ENCODE data around the gene ADAMTS9.
"Not testable (repeated sequence)": the region's sequence is repeated elsewhere in the genome, so short reads cannot be mapped to it uniquely, and the experiment has no call there.

Gene ADAMTS9

DNA sequence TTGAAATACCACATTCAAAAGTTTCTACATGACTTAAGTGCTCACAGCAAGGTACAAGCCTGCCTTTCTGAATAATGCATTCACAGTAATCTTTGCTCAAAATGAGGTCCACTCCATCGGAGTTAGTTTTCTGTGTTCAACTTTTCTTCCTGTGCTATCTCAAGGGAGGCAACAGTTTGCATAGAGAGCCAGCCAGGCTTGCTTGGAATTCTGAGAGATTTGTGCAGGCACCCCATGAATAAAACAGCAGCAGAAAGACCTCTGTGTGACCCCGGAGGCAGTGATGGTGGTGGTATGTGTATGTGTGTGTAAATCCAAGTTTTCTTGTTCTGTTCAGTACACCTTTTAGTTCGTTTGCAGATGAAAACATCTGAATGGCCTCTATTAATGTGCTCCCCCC is 124.0 kb downstream of the ADAMTS9 start:
- no peak for DNase-seq

DNA sequence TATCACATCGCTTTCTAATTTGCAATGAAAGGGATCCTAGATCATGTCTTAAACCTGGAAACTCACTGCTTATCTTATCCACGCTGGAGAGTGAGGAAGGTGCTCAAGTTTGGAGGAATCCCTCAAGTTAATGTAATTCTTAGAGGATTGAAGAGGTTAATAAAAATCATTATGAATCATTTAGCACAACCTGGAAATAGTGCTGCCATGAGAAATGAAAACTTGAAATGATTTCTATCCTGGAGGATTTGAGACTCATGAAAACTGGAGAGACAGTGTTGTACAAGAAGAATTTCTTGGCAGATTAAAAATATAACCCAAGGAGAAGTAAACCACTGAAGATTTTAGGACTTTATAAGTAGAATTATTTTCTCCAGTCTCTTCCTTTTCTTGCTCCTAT is 125.9 kb downstream of the ADAMTS9 start:
- DNase-seq, result no peak

DNA sequence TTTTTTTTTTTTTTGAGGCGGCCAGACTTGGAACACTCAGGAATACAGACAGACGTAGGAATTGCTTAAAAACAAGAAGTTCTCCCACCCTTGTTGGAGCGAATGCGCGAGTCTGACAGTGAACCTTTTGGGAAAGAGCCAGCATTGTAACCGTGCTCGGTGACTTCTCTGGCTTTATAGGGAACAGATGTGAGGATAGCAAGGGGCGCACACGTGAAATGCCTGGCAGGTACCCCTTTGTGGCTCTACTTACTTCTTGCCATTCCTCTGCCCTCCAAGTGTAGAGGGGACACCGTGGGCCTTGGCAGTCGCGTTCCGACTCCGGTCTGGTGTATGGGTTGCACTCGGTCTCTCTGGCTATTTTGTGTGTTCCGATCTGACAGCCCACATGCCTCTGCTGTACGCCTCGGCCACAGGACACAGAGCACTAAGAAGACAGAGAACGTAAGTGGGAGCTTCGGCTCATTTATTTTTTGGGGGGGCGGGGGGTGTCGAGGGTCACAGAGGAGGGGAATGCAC is 126.4 kb downstream of the ADAMTS9 start:
- DNase-seq, result no peak

DNA sequence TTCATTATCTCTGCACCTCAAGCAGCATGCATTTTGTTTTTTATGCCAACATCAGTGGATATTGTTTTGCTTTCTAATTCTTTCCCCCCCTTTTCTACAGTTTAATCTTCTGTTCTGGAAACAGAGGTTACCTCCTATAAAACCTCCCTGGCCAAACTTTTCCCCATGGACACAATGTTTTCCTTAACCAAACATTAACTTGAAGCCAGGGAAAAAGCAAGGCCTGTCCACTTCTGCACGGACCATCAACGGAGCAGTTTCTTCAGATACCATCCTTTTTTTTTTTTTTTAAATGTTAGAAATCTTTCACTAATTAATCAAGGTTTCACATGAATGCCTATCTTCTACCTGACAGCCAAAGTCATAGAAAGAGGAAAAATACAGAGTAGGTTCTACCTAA is 127.0 kb downstream of the ADAMTS9 start:
- no peak for DNase-seq

DNA sequence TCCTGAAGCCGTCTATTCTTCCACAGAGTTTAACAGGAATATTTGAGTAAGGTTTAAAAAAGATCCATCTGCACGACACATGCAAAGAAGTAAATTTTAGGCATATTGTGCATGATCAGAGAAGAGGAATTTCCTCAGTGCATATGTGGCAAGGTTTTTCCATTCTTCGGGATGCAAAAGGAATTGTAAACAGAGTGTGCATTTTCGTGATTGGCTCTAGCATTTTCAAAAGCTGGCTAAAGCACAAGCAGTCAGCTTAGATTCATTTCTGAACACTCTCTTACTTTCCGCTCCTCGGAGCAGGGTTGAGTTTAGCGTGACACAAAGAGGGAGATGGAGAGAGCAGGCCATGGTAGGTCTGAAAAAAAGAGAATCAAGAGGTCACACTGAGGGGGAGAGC is 128.2 kb downstream of the ADAMTS9 start:
- DNase-seq, result no peak

DNA sequence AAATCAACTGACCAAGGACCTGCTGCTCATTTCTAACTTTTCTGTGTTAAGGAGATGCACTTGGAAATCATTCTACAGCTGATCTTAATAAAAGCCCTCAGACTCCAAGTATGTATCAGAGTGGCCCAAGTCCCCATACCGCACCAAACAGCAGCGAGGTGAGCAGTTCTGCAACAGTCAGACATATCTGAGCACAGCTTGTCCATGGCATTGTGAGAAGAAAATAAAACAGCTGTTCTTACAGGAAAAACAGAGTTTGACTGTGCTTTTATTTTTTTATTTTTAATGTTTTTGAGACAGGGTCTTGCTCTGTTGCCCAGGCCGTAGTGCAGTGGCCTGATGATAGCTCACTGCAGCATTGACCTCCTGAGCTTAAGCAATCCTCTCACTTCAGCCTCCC is 131.8 kb downstream of the ADAMTS9 start:
- no peak for DNase-seq

DNA sequence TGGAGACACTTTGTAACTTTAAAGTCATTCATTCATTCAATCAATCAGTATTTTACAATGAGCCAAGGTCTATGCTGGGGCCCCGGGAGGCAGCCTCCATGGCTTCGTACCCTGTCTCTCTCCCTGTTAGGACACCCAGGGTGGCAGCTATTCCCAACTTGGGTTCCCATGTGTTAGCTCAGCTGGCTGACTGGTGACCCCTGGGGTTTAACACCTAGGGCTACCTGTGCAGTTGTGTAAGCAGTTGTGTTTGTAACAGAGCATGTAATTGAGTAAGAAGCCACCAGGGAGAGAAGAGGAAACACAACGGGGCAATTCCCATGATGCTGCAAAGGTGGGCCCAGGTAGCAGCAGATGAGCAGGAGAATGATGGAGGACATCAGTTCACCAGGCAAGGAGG is 132.4 kb downstream of the ADAMTS9 start:
- no peak for DNase-seq

DNA sequence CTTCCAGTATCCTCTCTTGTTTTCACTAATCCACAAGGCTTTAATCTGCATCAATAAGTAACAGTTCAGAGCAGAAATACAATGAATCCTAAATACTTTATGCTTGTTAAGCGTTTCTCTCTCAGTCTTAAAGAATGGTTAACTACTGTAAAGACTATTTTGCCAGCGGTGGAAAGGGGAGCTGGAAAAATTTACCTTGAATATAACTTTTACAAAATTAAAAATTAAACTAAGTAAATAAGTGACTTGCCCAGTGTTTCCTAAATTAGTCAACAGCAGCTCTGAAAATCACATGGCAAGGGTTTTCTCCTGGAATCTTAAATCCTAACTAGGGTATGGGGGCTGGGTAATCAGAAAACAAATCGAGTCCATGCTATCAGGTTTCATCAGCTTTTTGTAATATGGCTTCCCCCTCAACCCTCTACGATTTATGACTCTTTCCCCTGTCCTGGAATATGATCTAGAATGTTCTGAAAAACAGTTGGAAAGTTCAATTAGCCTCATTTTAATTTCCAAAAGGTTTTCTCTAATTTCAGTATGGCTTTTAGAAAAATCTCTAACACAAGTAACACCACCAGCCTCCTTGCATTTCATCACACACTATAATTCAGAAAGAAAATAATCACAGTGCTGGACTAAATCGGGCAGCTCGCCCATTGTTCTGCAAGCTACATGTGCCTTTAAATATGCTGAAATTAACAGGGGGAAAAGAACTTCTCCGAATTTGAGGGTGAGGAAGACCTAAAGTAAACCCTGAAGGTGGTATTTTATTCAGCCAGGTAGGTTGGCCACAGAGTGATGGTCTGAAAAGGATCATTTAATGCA is 133.5 kb downstream of the ADAMTS9 start:
- DNase-seq, result no peak

DNA sequence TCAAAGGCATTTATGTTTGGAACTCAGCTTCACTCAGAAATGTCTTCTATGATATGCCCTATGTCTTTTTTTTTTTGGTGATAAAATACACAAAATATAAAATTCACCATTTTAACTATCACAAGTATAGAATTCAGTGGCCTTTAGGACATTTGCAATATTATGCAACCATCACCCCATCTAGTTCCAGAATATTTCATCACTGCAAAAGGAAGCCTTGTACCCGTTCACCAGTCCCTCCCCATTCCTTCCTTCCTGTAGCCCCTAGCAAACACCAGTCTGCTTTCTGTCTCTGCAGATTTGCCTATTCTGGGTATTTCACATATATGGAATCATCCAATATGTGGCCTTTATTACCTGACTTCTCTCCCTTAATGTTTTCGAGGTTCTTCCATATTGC is 134.8 kb downstream of the ADAMTS9 start:
- no peak for DNase-seq

DNA sequence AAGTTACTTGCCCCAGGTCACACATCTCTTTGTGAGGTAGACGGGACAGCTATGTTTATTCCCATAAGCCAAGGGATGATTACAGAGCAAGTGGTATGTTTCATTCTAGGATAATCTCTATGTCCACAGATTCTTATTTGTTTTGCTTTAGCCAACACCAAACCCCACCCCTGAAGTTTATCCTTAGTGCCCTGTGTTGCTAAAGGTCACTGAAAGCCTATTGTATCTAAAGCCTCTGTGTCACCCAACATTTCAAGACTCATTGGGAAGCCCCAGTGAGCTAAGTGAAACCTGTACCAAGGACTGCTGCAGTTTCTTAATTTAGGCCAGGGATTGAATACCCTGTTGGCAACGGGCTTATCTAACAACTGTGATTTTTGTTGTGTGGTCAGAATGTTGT is 135.6 kb downstream of the ADAMTS9 start:
- no peak for DNase-seq

DNA sequence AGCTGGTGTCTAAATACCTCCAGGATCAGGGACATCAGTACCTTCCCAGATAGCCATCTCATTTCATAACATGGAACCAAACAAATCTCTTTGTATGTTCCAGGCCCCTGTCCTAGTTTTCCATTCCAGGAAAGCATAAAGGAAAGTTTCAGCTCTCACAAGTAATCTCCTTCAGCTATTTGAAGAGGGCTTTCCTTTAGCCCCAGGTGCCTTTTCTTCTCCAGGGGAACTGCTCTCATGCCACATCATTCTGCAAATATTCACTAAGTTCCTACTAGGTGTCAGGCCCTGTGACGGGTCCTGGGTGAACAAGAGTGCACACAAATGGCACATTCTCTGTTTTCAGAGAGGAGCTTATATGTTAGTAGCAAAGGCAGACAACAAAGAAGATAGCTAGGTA is 136.1 kb downstream of the ADAMTS9 start:
- no peak for DNase-seq

DNA sequence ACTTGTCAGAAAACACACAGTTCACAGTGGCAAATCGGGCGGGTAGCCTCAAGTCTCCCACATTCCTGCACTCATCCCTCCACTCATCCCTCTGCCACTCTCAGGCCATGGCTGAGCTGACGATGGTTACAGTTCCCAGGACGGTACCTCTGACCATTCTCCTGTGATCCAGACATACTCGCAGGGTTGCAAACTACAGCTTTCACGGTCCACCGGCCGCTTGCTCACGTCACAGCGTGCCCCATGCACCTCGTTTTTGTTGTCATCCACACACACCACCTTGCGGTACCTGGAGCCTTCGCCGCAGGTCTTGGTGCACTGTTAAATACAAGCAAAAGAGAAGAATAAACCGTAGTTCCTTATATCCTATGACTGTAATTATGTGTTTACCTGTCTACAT is 137.1 kb downstream of the ADAMTS9 start:
- DNase-seq, result no peak

DNA sequence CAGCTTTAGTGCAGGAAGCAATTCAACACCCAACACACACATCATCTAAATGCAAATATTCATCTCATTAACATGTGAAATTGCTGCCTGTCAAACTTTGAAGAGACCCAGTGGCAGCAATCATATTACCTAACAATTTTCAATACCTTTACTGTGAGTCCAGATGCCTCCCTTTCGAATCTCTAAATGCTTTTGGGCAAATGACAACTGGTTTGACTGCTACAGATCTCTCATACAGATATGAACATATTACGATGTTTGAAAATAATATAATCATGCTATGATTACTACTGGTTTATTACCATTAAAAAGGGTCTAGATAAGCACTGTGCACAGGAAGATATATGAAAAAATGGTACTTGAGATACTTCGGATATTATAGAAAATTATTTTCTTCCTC is 137.9 kb downstream of the ADAMTS9 start:
- no peak for DNase-seq

DNA sequence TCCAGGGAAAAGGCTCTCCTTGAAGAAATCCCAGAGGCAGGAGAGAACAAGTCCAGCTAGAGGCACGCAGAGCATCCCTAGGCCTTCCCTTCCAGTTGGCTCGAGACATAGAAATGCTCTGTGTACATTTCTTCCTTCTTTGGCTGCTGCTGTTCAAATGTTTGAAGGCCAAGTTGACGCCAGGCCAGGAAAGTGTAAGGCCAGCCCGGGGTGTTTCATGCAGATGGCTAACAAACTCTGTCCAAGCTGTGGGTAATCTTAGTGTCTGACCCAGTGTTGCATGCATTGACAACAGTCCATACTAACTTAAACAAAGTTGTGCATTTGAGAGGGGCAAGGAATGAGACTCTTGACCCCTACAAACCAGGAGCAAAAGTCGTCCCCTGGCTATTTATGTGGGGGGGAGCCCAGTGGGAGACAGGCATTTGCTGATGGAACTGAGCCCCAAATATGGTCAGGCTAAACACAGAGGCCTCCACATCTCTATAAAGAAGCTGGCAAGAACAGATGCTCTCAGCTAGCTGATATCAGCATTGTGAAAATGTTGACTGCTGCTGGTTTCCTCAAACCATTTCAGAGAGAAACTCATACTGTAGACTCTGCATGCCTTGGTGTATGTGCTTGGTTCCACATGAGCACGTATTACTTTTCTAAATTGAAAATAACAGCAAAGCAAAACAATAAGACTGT is 139.5 kb downstream of the ADAMTS9 start:
- no peak for DNase-seq

DNA sequence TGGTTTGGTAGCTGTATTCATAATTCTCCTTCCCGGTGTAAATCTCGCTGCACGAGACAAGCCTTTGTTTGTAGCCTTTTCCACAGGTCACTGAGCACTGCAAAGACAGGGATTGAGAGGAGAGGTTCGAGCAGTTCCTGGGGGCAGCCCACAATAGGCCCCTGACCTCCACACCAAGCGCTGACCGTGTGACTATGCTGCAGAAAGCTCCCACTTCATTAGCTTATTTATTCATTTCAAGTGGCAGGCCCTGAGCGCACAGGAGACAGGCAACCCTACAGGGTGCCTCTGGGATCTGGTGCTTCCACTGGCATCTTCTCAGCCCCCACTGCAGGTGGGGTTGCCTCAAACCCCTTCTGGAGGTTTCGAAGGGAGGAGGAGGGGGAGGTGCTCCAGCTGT is 140.9 kb downstream of the ADAMTS9 start:
- DNase-seq, result no peak

DNA sequence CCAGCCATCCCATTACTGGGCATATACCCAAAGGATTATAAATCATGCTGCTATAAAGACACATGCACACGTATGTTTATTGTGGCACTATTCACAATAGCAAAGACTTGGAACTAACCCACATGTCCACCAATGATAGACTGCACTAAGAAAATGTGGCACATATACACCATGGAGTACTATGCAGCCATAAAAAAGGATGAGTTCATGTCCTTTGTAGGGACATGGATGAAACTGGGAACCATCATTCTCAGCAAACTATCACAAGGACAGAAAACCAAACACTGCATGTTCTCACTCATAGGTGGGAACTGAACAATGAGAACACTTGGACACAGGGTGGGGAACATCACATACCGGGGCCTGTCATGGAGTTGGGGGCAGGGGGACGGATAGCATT is 142.6 kb downstream of the ADAMTS9 start:
- not testable (repeated sequence) for DNase-seq

DNA sequence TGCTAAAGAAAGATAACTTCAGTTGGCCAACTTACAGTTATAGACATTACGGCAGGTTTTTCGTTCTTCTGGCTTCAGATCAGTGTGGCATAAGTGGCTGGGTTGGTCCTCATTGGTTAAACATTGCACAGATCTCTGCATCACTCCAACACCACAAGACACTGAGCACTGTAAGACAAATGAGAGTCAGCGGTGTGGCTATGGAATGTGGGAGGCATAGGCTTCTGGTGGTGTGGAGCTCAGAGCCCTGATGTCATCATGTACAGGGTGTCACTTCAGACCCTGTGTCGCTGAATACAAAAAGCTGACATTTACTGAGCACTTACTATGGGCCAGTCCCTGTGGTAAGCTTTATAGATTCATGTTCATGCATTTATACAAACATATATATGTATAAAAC is 146.0 kb downstream of the ADAMTS9 start:
- no peak for DNase-seq

DNA sequence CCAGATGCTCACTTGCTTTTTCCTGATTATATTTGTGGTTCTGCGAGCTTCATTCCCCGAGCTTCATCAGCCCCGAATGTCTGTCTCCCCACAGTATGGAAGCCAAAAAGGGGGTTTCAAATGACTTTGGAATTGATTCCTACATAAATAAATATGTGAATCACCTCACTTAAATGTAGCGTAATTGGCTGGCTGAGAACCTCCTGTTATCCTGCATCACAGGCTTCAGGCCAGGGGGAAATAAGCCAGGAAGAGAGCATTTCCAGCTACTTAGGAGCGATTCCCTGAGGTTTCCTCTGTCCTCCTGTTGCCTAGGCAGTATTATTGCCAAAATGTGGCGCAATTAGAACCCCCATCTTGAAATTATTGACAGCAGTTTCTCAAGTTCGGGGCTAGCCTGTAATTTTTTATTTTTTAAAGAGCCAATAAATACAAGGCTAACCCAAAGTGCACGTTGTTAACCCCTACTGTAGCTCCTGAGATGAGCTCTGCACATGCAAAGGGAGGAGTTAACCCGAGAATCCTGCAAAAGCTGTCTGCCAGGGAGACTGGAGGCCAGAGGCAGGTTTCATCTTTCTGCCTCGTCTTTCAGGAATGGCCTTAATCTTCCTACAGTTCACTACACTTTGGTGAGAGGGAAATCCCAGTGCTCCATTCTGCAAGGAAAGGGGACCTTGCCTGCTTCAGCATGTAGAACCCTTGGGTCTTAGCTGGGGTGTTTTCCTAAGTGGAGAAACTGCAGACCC is 148.2 kb downstream of the ADAMTS9 start:
- DNase-seq, result no peak

DNA sequence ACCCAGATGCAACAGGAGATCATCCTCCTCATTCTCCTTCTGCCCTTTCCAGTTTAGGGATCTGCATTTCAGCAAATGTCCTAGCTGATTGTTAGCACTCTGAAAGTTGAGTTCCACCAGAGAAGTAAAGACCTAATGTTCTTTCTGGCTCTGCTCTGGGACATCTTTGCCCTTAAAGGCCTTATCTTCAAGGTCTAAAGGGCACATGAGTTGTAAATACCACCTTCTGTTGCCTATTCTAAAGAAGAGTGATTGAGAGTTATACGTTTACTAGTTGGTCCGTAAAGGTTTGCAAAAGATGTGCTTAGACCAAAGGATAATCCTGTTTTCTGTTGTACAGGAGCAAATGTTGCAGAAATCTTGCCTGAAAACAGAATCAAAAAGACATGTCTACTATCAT is 151.6 kb downstream of the ADAMTS9 start:
- DNase-seq, result no peak

DNA sequence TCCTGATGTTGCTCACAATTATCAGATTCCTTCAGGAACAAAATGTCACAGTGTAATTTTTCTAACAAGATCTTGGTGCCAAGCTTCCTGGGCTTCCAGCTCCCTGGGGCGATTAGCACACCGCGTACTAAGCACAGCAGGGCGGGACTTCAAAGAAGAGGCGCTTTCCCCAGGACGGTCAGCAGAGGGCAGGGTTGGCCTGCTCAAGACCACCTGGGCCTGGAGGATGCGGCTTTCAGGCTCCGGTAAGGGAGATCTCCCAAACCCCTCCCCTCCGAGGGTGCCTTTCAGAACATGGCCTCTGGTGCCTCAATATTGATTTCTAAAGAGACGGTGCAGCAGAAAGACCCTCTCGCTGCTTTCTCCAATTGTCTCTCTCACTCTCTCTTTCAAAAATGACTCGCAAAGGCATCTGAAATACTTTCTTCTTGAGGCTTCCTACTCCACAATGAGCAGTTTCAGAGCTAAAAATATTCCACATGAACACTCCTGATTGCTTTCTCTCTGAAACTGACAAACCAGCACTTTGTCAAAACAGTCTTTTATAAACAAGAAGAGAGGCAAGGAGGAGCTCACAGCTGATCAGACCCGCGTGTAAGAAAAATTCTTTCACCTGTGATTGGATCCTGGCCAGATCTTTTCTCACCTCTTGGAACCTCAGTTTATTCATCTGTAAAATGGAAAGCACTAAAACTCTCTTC is 154.0 kb downstream of the ADAMTS9 start:
- DNase-seq, result peak; percentile 22 to 53

DNA sequence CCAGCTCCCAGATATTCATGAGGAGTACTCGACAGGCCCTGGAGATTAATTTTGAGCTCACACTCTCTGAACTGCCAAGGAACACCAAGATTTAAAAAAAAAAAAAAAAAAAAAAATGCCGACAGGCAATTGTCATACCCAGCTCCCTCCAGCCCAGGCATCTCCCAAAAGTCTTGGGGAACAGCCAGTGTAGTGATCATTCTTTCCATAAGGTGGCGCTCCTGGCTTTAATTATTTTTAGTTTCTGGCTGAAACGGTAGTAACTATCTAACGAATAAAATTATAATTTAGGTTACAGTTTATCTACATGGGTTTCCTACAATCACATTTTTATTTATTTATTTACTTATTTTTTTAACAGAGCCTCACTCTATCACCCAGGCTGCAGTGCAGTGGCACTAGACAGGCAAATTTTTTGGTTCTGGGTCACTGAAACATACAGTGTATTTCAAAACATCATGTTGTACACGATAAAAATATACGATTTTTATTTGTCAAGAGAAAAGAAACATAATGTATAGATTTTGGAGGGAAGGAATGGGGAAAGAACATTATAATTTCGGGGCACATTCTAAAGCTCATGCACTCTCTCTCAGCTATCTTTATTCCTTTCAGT is 157.3 kb downstream of the ADAMTS9 start:
- DNase-seq, result peak in 1 of 2 experiments; percentile 12

DNA sequence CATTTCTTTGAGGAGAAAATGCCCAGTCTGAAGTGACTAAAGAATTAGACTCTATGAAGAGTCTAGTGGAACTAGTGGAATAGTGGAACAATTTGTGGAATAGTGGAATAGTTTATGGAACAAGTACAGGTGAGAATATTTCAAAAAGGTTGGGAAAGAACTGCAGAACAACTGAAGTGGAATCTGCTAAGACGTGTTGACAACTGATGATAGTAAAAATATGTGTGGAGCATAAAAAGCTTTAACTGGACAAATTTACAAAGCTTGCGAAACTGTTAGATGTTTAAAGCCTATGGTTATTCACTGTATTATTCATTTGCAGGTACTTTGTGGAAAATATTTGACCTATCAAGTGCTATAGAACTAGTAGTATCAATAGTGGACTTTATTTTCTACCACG is 164.5 kb downstream of the ADAMTS9 start:
- DNase-seq, result no peak

DNA sequence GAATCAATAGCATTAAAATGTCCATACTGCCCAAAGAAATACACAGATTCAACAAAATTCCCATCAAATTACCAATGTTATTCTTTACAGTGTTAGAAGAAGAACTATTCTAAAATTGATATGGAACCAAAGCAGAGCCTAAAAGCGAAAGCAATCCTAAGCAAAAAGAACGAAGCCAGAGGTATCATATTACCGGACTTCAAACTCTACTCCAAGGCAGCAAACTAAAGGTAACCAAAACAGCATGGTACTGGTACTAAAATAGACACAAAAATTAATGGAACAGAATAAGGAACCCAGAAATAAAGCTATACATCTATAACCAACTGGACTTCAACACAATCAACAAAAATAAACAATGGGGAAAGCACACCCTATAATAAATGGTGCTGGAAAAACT is 167.5 kb downstream of the ADAMTS9 start:
- no peak for DNase-seq

All from SW 1271 (cell line).